ENCODE measurements around the gene RLN3. TPM values are rescaled to one million over a fixed set of nuclear protein-coding genes. Genes with fewer than 3 reads are reported as not detected.

Gene RLN3
- total and polyA plus RNA-seq, 2 of the 8 experiments (the other 6 are each of a cell fraction or from before 2014, with no cell fraction given): not detected

GRCh38 chr19:14052470-14052869, 24.5 kb downstream of the RLN3 start:
- H2BK15ac ChIP-seq (ENCODE audit: low read length): no peak overlapping the region
- CTCF ChIA-PET (ENCODE audit: partially characterized antibody): interaction anchor here (0.9 to 9.9 kb wide), 10 partner anchors 11 to 173 kb away, joined by 3 to 66 read pairs (median 5); partner anchors contain the start of genes IL27RA and MISP3
- no peak for TF ChIP-seq JUND (IDR thresholded peaks at IDR 0.05; ENCODE audit: low read length)
- TF ChIP-seq TAF7 (optimal IDR thresholded peaks at IDR 0.05; ENCODE audit: borderline replicate concordance, low read depth, low read length): no peak
- no peak for TF ChIP-seq CREB1 (IDR thresholded peaks at IDR 0.05)
- TF ChIP-seq TAF1 (IDR thresholded peaks at IDR 0.05; ENCODE audit: low read depth, low read length): no peak
- no peak for TF ChIP-seq CTBP2 (IDR thresholded peaks at IDR 0.05; ENCODE audit: borderline replicate concordance, insufficient read depth, insufficient read length, low read length)
- TF ChIP-seq ATF3 (IDR thresholded peaks at IDR 0.05; ENCODE audit: insufficient read depth, low read depth, low read length): no peak
- no peak for TF ChIP-seq SRF (IDR thresholded peaks at IDR 0.05; ENCODE audit: low read depth, low read length)
- no peak for TF ChIP-seq NRF1 (IDR thresholded peaks at IDR 0.05; ENCODE audit: low read depth, low read length)
- TF ChIP-seq SIN3A (conservative IDR thresholded peaks at IDR 0.05 in 1 of 2, IDR thresholded peaks at IDR 0.05 in 1 of 2; ENCODE audit: low read depth in 1 of 2, low read length in 2 of 2): no peak
- TF ChIP-seq RBBP5 (IDR thresholded peaks at IDR 0.05; ENCODE audit: borderline replicate concordance, low read depth, low read length): no peak
- TF ChIP-seq RFX5 (IDR thresholded peaks at IDR 0.05; ENCODE audit: borderline replicate concordance, low read depth, low read length): no peak
- no peak for TF ChIP-seq TEAD4 (IDR thresholded peaks at IDR 0.05; ENCODE audit: low read depth, low read length)
- TF ChIP-seq SP4 (IDR thresholded peaks at IDR 0.05; ENCODE audit: low read length): no peak
- no peak for TF ChIP-seq NANOG (IDR thresholded peaks at IDR 0.05; ENCODE audit: insufficient read depth, low read depth, low read length, poor library complexity, severe bottlenecking)

More at GRCh38 chr19:14052470-14052869, 24.5 kb downstream of the RLN3 start:
- Histone ChIP-seq H3K23ac (ENCODE audit: insufficient read length) (no peak overlapping the region), H3K4me1 (replicated peaks in 1 of 4; ENCODE audit: control insufficient read depth in 3 of 4, insufficient read depth in 4 of 4, low read length in 3 of 4) (peaks cover 0 to 4% (median under 1%) of the 10 kb centered on the region in 4 experiments; a peak in 2 of 7 replicates), H2BK20ac (ENCODE audit: low read length) (no peak overlapping the region), H3K36me3 (ENCODE audit: control insufficient read depth in 2 of 4, insufficient read depth in 4 of 4, low read length in 3 of 4) (no peaks in the 10 kb centered on the region), H3K9ac (replicated peaks in 1 of 4; ENCODE audit: extremely low read depth in 1 of 4, low read depth in 3 of 4, low read length in 3 of 4) (no peak overlapping the region), H2AK5ac (ENCODE audit: low read depth, low read length) (no peak overlapping the region), H3K27ac (ENCODE audit: low read depth, low read length) (no peak overlapping the region), H4K5ac (ENCODE audit: insufficient read length, low read depth, low read length) (no peak overlapping the region), H2BK120ac (replicated peaks; ENCODE audit: low read depth, low read length) (no peak overlapping the region), H3K18ac (ENCODE audit: extremely low read depth, low read length) (no peak overlapping the region), H2BK5ac (ENCODE audit: low read depth, low read length) (no peak overlapping the region), H3K56ac (replicated peaks; ENCODE audit: insufficient read length, low read depth, low read length) (no peak overlapping the region), H4K8ac (ENCODE audit: extremely low read depth, insufficient read depth, low read length) (no peak overlapping the region; the same call in 1 of the 2 replicates), H3K27me3 (replicated peaks in 1 of 4; ENCODE audit: control insufficient read depth in 3 of 4, extremely low read depth in 1 of 4, insufficient read depth in 3 of 4, low read length in 3 of 4) (peaks cover 0 to 2% (median 0%) of the 10 kb centered on the region in 4 experiments; a peak in 1 of 7 replicates), H2BK12ac (ENCODE audit: low read depth, low read length) (no peak overlapping the region), H3K14ac (ENCODE audit: insufficient read length) (no peak overlapping the region), H3K79me1 (ENCODE audit: low read depth, low read length) (no peaks in the 10 kb centered on the region), H3K9me3 (ENCODE audit: insufficient read depth in 2 of 2, low read depth in 1 of 2, low read length in 1 of 2) (no peaks in the 10 kb centered on the region; a peak in 1 of 4 replicates), H3K4ac (replicated peaks; ENCODE audit: insufficient read length, low read depth, low read length) (no peak overlapping the region), H3K23me2 (ENCODE audit: low read depth, low read length) (peaks cover 5% of the 10 kb centered on the region; the same call in 1 of the 2 replicates), H4K91ac (replicated peaks; ENCODE audit: insufficient read length, low read length) (no peak overlapping the region), H2AFZ (ENCODE audit: low read length) (no peak overlapping the region), H3K4me2 (ENCODE audit: insufficient read depth in 1 of 2, low read depth in 2 of 2, low read length in 2 of 2) (no peak overlapping the region), H3K4me3 (ENCODE audit: extremely low read depth in 1 of 4, insufficient read depth in 2 of 4, low read depth in 3 of 4, low read length in 4 of 4) (no peak overlapping the region), H3K79me2 (ENCODE audit: control insufficient read depth in 1 of 2, insufficient read depth in 2 of 2, low read length in 2 of 2) (no peaks in the 10 kb centered on the region), H4K20me1 (replicated peaks in 1 of 2; ENCODE audit: control insufficient read depth in 1 of 2, insufficient read depth in 2 of 2, low read length in 2 of 2) (no peaks in the 10 kb centered on the region)
- FAIRE-seq: no peak
- DNase-seq (ENCODE audit: low read depth in 1 of 2, low spot score in 2 of 2): no peak
- POLR2A ChIA-PET (ENCODE audit: partially characterized antibody): interaction anchor here (0.9 to 1.8 kb wide), 3 partner anchors 9 to 84 kb away, joined by 3 to 5 read pairs (median 4); partner anchors contain the start of genes ASF1B and RFX1
- 92% methylated on average over 6 of the region's 6 CpGs; no CpG with 5 or more reads in 1 of the 2 experiments for WGBS, 2 experiments (ENCODE audit: extremely low coverage in 1 of 2, insufficient coverage in 1 of 2, insufficient read length in 1 of 2, insufficient replicate concordance in 2 of 2, low coverage in 1 of 2, low lambda C conversion rate in 2 of 2, missing lambda C conversion rate in 1 of 2)
